Endodermal cell (in vitro differentiated cells): ENCODE measurements around the gene ZBTB45. TPM values are rescaled to one million over a fixed set of nuclear protein-coding genes. Genes with fewer than 3 reads are reported as not detected.

ENCODE experiments used
- DNase-seq: peaks from one replicate; pipeline ENCODE4 v3.0.0-alpha.2; 2017
- H3K27ac ChIP-seq: 2 replicates; pipeline ENCODE4 v1.5.1; 2013; ENCODE audit warnings: mild to moderate bottlenecking, low read depth, low read length, moderate library complexity
- H3K27me3 ChIP-seq: 2 replicates; pipeline ENCODE4 v1.6.1; 2013; ENCODE audit warnings: mild to moderate bottlenecking, low read length, moderate library complexity; ENCODE audit not compliant: insufficient read depth, control insufficient read depth, poor library complexity, severe bottlenecking
- H3K36me3 ChIP-seq: 2 replicates; pipeline ENCODE4 v1.7.0; 2013; ENCODE audit warnings: mild to moderate bottlenecking, low read length, moderate library complexity; ENCODE audit not compliant: control insufficient read depth, insufficient read depth
- H3K4me1 ChIP-seq: one replicate; pipeline ENCODE4 v1.7.0; 2013; ENCODE audit warnings: low read length; ENCODE audit not compliant: control insufficient read depth, insufficient read depth
- H3K4me3 ChIP-seq: 2 replicates; pipeline ENCODE4 v1.5.1; 2013; ENCODE audit warnings: mild to moderate bottlenecking, low read length, moderate library complexity
- H3K9ac ChIP-seq: 2 replicates; pipeline ENCODE4 v1.6.1; 2013; ENCODE audit warnings: mild to moderate bottlenecking, low read length, moderate library complexity; ENCODE audit not compliant: poor library complexity, severe bottlenecking; ENCODE audit errors: extremely low read depth
- H3K9me3 ChIP-seq: 2 replicates; pipeline ENCODE4 v1.6.1; 2013; ENCODE audit warnings: mild to moderate bottlenecking, low read length, moderate library complexity; ENCODE audit not compliant: control insufficient read depth
- H3K27ac Mint-ChIP-seq: 2 replicates; pipeline ENCODE4 v1.8.0; 2020; ENCODE audit warnings: mixed read lengths
- H3K27me3 Mint-ChIP-seq: 2 replicates; pipeline ENCODE4 v1.8.0; 2021; ENCODE audit warnings: mild to moderate bottlenecking, mixed read lengths; ENCODE audit not compliant: insufficient read depth
- H3K36me3 Mint-ChIP-seq: 2 replicates; pipeline ENCODE4 v1.8.0; 2020; ENCODE audit warnings: low read depth, mixed read lengths
- H3K4me1 Mint-ChIP-seq: 2 replicates; pipeline ENCODE4 v1.8.0; 2020; ENCODE audit warnings: mixed read lengths
- H3K4me3 Mint-ChIP-seq: 2 replicates; pipeline ENCODE4 v1.8.0; 2020; ENCODE audit warnings: mild to moderate bottlenecking, moderate library complexity, mixed read lengths
- H3K9me3 Mint-ChIP-seq: 2 replicates; pipeline ENCODE4 v1.8.0; 2020; ENCODE audit warnings: mild to moderate bottlenecking, mixed read lengths
- WGBS, 2 experiments: methylation state at CpG; one replicate each; pipeline versions ENCODE4 v1.1.5 to v1.1.7; 2013; ENCODE audit warnings: missing lambda C conversion rate in 2 of 2, mixed read lengths in 1 of 2; ENCODE audit not compliant: insufficient coverage in 1 of 2, insufficient read length in 1 of 2; 5-methylcytosine and 5-hydroxymethylcytosine counted together
- total RNA-seq, 2 donors: library from RNA; stranded (reverse); fragmentation: NEBNext Ultra II Directional in 1 of 2; extraction: Animal tissue kit (Norgen Biotek cat#: 25700) in 1 of 2; gene quantifications; 2 replicates in 1 of 2; 3 replicates in 1 of 2; pipeline ENCODE4 v1.2.1, GENCODE V29; 2021
- TF ChIP-seq, protein P1 (sequence below): fragments of 200-600 bp; sonication (generic); conservative IDR thresholded peaks from 2 replicates; pipeline ENCODE4 v1.5.0; 2021; ENCODE audit warnings: antibody characterized with exemption, mild to moderate bottlenecking

Gene ZBTB45
- total RNA-seq, 2 donors from 2014 or later: 19.0 to 19.4 TPM

GRCh38 chr19:58538257-58539168 is 18.9 kb upstream of the ZBTB45 start:
- peak overlapping the region; percentile 52 for H3K9ac ChIP-seq
- peak; percentile 96 for DNase-seq
- H3K4me3 ChIP-seq: peak overlapping the region; percentile 61
- peak overlapping the region; percentile 89 for H3K27ac ChIP-seq
- peaks cover 36% of the 10 kb centered on the region for H3K27me3 Mint-ChIP-seq
- H3K9me3 Mint-ChIP-seq: no peaks in the 10 kb centered on the region
- H3K4me1 Mint-ChIP-seq: peaks cover 3% of the 10 kb centered on the region
- 3 to 7% methylated on average over 9 to 55 of the region's 55 CpGs for WGBS, 2 experiments
- no peaks in the 10 kb centered on the region for H3K36me3 ChIP-seq
- no peaks in the 10 kb centered on the region for H3K4me1 ChIP-seq
- peaks cover 37% of the 10 kb centered on the region for H3K27me3 ChIP-seq
- TF ChIP-seq, protein P1, sequence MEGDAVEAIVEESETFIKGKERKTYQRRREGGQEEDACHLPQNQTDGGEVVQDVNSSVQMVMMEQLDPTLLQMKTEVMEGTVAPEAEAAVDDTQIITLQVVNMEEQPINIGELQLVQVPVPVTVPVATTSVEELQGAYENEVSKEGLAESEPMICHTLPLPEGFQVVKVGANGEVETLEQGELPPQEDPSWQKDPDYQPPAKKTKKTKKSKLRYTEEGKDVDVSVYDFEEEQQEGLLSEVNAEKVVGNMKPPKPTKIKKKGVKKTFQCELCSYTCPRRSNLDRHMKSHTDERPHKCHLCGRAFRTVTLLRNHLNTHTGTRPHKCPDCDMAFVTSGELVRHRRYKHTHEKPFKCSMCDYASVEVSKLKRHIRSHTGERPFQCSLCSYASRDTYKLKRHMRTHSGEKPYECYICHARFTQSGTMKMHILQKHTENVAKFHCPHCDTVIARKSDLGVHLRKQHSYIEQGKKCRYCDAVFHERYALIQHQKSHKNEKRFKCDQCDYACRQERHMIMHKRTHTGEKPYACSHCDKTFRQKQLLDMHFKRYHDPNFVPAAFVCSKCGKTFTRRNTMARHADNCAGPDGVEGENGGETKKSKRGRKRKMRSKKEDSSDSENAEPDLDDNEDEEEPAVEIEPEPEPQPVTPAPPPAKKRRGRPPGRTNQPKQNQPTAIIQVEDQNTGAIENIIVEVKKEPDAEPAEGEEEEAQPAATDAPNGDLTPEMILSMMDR: no peak
- no peaks in the 10 kb centered on the region for H3K36me3 Mint-ChIP-seq
- H3K9me3 ChIP-seq: no peaks in the 10 kb centered on the region
- peak overlapping the region; percentile 56 for H3K4me3 Mint-ChIP-seq
- H3K27ac Mint-ChIP-seq: peak overlapping the region; percentile 97

- WGBS, 2 experiments: 91 to 95% methylated on average over 7 to 8 of the region's 8 CpGs
- Histone ChIP-seq H3K36me3 (no peaks in the 10 kb centered on the region), H3K9ac (no peak overlapping the region), H3K27ac (no peak overlapping the region), H3K4me3 (no peak overlapping the region), H3K4me1 (no peaks in the 10 kb centered on the region), H3K9me3 (no peaks in the 10 kb centered on the region), H3K27me3 (peaks cover 32% of the 10 kb centered on the region)
- peaks cover 24% of the 10 kb centered on the region for H3K27me3 Mint-ChIP-seq
- H3K4me3 Mint-ChIP-seq: no peak overlapping the region
- TF ChIP-seq, protein P1: no peak
- DNase-seq: no peak
- H3K9me3 Mint-ChIP-seq: no peaks in the 10 kb centered on the region
- peak overlapping the region; percentile 97 for H3K27ac Mint-ChIP-seq
- peaks cover 3% of the 10 kb centered on the region for H3K4me1 Mint-ChIP-seq
- no peaks in the 10 kb centered on the region for H3K36me3 Mint-ChIP-seq
Observed at GRCh38 chr19:58536852-58537798, 17.5 kb upstream of the ZBTB45 start.

- peaks cover 31% of the 10 kb centered on the region for H3K27me3 ChIP-seq
- no peaks in the 10 kb centered on the region for H3K4me1 ChIP-seq
- no peak overlapping the region for H3K4me3 ChIP-seq
- no peaks in the 10 kb centered on the region for H3K36me3 ChIP-seq
- H3K27me3 Mint-ChIP-seq: peaks cover 29% of the 10 kb centered on the region
- H3K9me3 Mint-ChIP-seq: no peaks in the 10 kb centered on the region
- H3K27ac Mint-ChIP-seq: no peak overlapping the region
- no peak overlapping the region for H3K4me3 Mint-ChIP-seq
- no peak overlapping the region for H3K27ac ChIP-seq
- DNase-seq: no peak
- H3K4me1 Mint-ChIP-seq: peaks cover 3% of the 10 kb centered on the region
- WGBS, 2 experiments: 96% methylated on average over 3 of the region's 3 CpGs; no CpG with 5 or more reads in 1 of the 2 experiments
- no peak overlapping the region for H3K9ac ChIP-seq
- TF ChIP-seq, protein P1: no peak
- no peaks in the 10 kb centered on the region for H3K36me3 Mint-ChIP-seq
- H3K9me3 ChIP-seq: no peaks in the 10 kb centered on the region
Observed at GRCh38 chr19:58535857-58536256, 16.2 kb upstream of the ZBTB45 start.
